ENCODE data around the gene TPGS1. TPM values are rescaled to one million over a fixed set of nuclear protein-coding genes. Genes with fewer than 3 reads are reported as not detected.

The TPGS1 gene
- total and polyA plus RNA-seq, 2 donors from 2014 or later, result 17.9 to 23.1 TPM

GRCh38 chr19:534088-534487 is 26.8 kb downstream of the TPGS1 start:
- Histone ChIP-seq H3K27ac (ENCODE audit: low read depth in 2 of 2, low read length in 2 of 2) (no peak overlapping the region), H3K4me3 (ENCODE audit: low read length in 3 of 3) (peak overlapping the region in 1 of 3 donors; percentile 64), H3K9me3 (ENCODE audit: control insufficient read depth in 2 of 3, insufficient read depth in 1 of 3, low read length in 3 of 3) (no peaks in the 10 kb centered on the region), H3K36me3 (ENCODE audit: control insufficient read depth in 2 of 3, insufficient read depth in 3 of 3, low read length in 3 of 3) (peaks cover 0 to 14% (median 5%) of the 10 kb centered on the region in 3 donors), H3K27me3 (ENCODE audit: control insufficient read depth, insufficient read depth, low read length) (no peaks in the 10 kb centered on the region), H3K9ac (ENCODE audit: low read length in 3 of 3) (peak overlapping the region in 1 of 3 donors; percentile 70), H3K4me1 (ENCODE audit: control insufficient read depth in 2 of 3, insufficient read depth in 2 of 3, low read depth in 1 of 3, low read length in 3 of 3) (peaks cover 0 to 17% (median 3%) of the 10 kb centered on the region in 3 donors)
- no peak for FAIRE-seq
- intact Hi-C loops (cut with DNase I), result no loop called here
- TF ChIP-seq, protein P1, sequence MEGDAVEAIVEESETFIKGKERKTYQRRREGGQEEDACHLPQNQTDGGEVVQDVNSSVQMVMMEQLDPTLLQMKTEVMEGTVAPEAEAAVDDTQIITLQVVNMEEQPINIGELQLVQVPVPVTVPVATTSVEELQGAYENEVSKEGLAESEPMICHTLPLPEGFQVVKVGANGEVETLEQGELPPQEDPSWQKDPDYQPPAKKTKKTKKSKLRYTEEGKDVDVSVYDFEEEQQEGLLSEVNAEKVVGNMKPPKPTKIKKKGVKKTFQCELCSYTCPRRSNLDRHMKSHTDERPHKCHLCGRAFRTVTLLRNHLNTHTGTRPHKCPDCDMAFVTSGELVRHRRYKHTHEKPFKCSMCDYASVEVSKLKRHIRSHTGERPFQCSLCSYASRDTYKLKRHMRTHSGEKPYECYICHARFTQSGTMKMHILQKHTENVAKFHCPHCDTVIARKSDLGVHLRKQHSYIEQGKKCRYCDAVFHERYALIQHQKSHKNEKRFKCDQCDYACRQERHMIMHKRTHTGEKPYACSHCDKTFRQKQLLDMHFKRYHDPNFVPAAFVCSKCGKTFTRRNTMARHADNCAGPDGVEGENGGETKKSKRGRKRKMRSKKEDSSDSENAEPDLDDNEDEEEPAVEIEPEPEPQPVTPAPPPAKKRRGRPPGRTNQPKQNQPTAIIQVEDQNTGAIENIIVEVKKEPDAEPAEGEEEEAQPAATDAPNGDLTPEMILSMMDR (IDR thresholded peaks at IDR 0.05; ENCODE audit: borderline replicate concordance, extremely low read depth, insufficient read depth), result no peak
- DNase-seq, result peak in 1 of 5 donors; percentile 78

DNA sequence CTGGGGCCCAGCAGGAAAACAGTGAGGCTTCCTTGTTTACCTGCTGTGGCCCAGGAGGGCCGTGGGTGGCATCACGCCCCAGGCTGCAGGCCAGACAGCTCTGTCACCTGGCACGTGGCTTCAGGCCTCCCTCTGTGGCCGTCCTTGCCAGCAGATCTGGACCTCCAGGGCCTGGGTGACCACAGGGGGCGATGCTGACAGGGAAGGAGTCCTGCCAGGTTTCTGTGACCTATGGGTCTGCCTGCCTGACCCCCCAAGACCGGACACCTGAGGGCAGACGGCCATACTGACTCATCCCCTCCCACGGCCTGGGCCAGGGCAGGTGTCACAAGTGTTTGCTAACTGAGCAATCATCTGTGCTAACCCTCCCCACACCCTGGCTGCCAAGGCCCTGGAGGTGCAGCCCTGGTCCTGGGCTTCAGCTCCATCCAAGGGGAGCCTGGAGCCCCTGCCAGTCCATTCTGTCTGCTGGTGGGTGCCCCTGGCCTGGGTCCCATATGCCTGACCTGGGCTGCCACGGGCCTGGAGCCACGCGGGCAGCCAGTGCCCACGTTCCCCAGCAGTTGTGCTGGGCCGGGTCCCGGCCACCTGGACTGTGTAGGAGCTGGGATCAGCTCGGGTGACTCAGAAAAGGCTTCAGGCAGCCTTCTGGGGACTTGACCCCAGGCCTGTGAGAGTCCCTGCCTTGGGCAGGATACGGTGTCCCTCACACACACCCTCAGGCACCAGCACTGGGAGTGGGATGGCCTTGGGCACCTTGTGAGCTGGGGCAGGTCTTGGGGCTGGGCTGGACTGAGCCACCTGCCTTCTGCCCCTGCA is 27.9 kb downstream of the TPGS1 start:
- TF ChIP-seq, protein P1 (IDR thresholded peaks at IDR 0.05; ENCODE audit: borderline replicate concordance, extremely low read depth, insufficient read depth), result no peak
- intact Hi-C loops (cut with DNase I), result no loop called here
- FAIRE-seq (no peak), DNase-seq (peak in 1 of 5 donors; percentile 75)
- H3K4me1 ChIP-seq (ENCODE audit: control insufficient read depth in 2 of 3, insufficient read depth in 2 of 3, low read depth in 1 of 3, low read length in 3 of 3), result peaks cover 0 to 17% (median 3%) of the 10 kb centered on the region in 3 donors
- H3K27me3 ChIP-seq (ENCODE audit: control insufficient read depth, insufficient read depth, low read length), result no peaks in the 10 kb centered on the region
- no peak overlapping the region for H3K9ac ChIP-seq (ENCODE audit: low read length in 3 of 3)
- H3K27ac ChIP-seq (ENCODE audit: low read depth in 2 of 2, low read length in 2 of 2), result no peak overlapping the region
- H3K36me3 ChIP-seq (ENCODE audit: control insufficient read depth in 2 of 3, insufficient read depth in 3 of 3, low read length in 3 of 3), result peaks cover 0 to 14% (median 5%) of the 10 kb centered on the region in 3 donors
- no peak overlapping the region for H3K4me3 ChIP-seq (ENCODE audit: low read length in 3 of 3)
- H3K9me3 ChIP-seq (ENCODE audit: control insufficient read depth in 2 of 3, insufficient read depth in 1 of 3, low read length in 3 of 3), result no peaks in the 10 kb centered on the region

DNA sequence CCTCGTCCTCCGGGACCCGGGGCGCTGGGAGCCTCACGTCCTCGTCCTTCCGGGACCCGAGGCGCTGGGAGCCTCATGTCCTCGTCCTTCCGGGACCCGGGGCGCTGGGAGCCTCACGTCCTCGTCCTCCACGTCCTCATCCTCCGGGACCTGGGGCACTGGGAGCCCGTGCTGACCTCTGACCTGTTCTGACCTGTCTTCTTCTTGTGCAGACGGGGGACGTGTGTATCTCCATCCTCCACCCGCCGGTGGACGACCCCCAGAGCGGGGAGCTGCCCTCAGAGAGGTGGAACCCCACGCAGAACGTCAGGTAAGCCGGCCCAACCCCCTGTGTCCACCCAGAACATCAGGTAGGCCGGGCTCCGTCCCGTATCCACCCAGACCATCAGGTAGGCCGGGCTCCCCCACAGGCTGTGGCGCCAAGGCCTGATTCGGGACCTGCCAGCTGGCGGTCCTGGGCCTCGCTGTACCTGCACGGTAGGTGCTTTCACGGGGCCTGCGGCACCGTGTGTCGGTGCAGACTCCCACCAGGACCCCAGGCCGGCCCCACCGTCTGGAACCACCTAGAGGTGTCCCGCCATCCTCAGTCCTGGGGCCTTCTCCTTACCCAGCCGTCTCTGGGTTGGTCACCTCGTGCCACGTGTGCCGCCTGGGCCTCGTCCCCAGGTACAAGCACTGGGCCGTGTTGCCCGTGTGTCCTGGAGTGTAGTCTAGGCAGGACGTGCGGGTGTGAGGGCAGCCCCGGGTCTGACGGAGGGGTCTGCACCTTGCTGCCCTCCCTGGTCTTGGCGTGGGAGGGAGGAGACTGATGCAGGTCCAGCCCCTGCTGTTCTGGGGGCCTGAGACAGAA is 29.0 kb downstream of the TPGS1 start:
- Histone ChIP-seq H3K9ac (ENCODE audit: low read length in 3 of 3) (no peak overlapping the region), H3K4me3 (ENCODE audit: low read length in 3 of 3) (no peak overlapping the region), H3K27me3 (ENCODE audit: control insufficient read depth, insufficient read depth, low read length) (no peaks in the 10 kb centered on the region), H3K36me3 (ENCODE audit: control insufficient read depth in 2 of 3, insufficient read depth in 3 of 3, low read length in 3 of 3) (peaks cover 0 to 15% (median 5%) of the 10 kb centered on the region in 3 donors), H3K9me3 (ENCODE audit: control insufficient read depth in 2 of 3, insufficient read depth in 1 of 3, low read length in 3 of 3) (no peaks in the 10 kb centered on the region), H3K4me1 (ENCODE audit: control insufficient read depth in 2 of 3, insufficient read depth in 2 of 3, low read depth in 1 of 3, low read length in 3 of 3) (peaks cover 0 to 17% (median 0%) of the 10 kb centered on the region in 3 donors), H3K27ac (ENCODE audit: low read depth in 2 of 2, low read length in 2 of 2) (no peak overlapping the region)
- DNase-seq (peak in 1 of 5 donors; percentile 73), FAIRE-seq (no peak)
- intact Hi-C loops (cut with DNase I), result no loop called here
- TF ChIP-seq, protein P1 (IDR thresholded peaks at IDR 0.05; ENCODE audit: borderline replicate concordance, extremely low read depth, insufficient read depth), result no peak

All from kidney (tissue), 14 donors.